Ovary (tissue), 3 donors: ENCODE measurements around the gene STAMBP.

Experiments used
- CTCF ChIP-seq, 3 donors: fragments of 450-650 bp in 2 of 3; fragments of 200-600 bp in 1 of 3; IDR thresholded peaks; one replicate each; pipeline versions ENCODE4 v1.5.1 to v1.8.0; 2016 to 2022; ENCODE audit warnings: antibody characterized with exemption in 3 of 3, mild to moderate bottlenecking in 1 of 3
- EP300 ChIP-seq: sonication (generic); formaldehyde crosslinking; IDR thresholded peaks from one replicate; pipeline ENCODE4 v1.6.1; 2017; ENCODE audit warnings: antibody characterized with exemption
- donor health status: DM: no; HTN: no; CAD: no.

- TF ChIP-seq EP300 (no peak), CTCF (IDR thresholded peaks at IDR 0.05) (no peak)
Measured at GRCh38 chr2:73818296-73818695, 10.5 kb upstream of the STAMBP start.
